Endothelial cell of umbilical vein (primary cell): ENCODE measurements around the gene SAMD14. TPM values are rescaled to one million over a fixed set of nuclear protein-coding genes. Genes with fewer than 3 reads are reported as not detected.

Experiments used
- BruUV-seq: library from RNA; stranded (reverse); fragments of 400-500 nt; replicated peaks from 2 replicates; lab custom pipeline; 2021; lab: Mats Ljungman, UMichigan
- CTCF ChIA-PET: fragments of 300-600, 350-600 bp; sonication (Branson Sonifier 250); formaldehyde crosslinking; loops from one replicate; lab custom pipeline; 2021; ENCODE audit warnings: antibody characterized with exemption, inconsistent platforms; lab: Charles Lee
- POLR2A ChIA-PET: fragments of 300-600, 350-600 bp; sonication (Branson Sonifier 250); formaldehyde crosslinking; loops from one replicate; lab custom pipeline; 2021; ENCODE audit warnings: antibody characterized with exemption, inconsistent platforms; lab: Charles Lee
- DNase-seq: peaks from one replicate; pipeline ENCODE4 v3.0.0-alpha.2; 2011; ENCODE audit warnings: low read depth, low spot score
- FAIRE-seq: peaks from 2 replicates; lab custom pipeline; 2011; peaks lifted over from hg19 to GRCh38; lab: Jason Lieb, UNC
- H2AFZ ChIP-seq: 2 replicates; pipeline ENCODE4 v1.6.0; 2012; ENCODE audit warnings: low read depth, low read length, control low read depth, inconsistent platforms
- H3K27ac ChIP-seq: 2 replicates; pipeline ENCODE4 v1.5.1; 2011; ENCODE audit warnings: low read depth, mild to moderate bottlenecking, control low read depth, low read length, moderate library complexity; ENCODE audit not compliant: insufficient read depth
- H3K27me3 ChIP-seq, 2 experiments: 2 replicates each; pipeline versions ENCODE4 v1.6.0 to v1.6.1; 2011; ENCODE audit warnings: low read length in 2 of 2, mixed read lengths in 1 of 2; ENCODE audit not compliant: control insufficient read depth in 2 of 2, insufficient read depth in 2 of 2
- H3K36me3 ChIP-seq, 2 experiments: 2 replicates in 1 of 2; 3 replicates in 1 of 2; pipeline ENCODE4 v1.5.1; 2011; ENCODE audit warnings: low read length in 2 of 2, mild to moderate bottlenecking in 1 of 2, moderate library complexity in 1 of 2; ENCODE audit not compliant: control insufficient read depth in 2 of 2, insufficient read depth in 2 of 2; ENCODE audit errors: extremely low read depth in 1 of 2
- H3K4me1 ChIP-seq: 3 replicates; pipeline ENCODE4 v1.5.1; 2011; ENCODE audit warnings: mild to moderate bottlenecking, low read length; ENCODE audit not compliant: control insufficient read depth, insufficient read depth; ENCODE audit errors: extremely low read depth
- H3K4me2 ChIP-seq: 2 replicates; pipeline ENCODE4 v1.6.1; 2011; ENCODE audit warnings: low read length, control low read depth, mixed read lengths; ENCODE audit not compliant: insufficient read depth
- H3K4me3 ChIP-seq, 3 experiments: fragments of 200-600 bp in 1 of 3; sonication (generic), shearing (Covaris generic) in 1 of 3; replicated peaks in 1 of 3; 2 replicates each; pipeline ENCODE4 v1.5.1; 2011 to 2016; ENCODE audit warnings: control low read depth in 3 of 3, low read length in 3 of 3, mild to moderate bottlenecking in 2 of 3, inconsistent platforms in 1 of 3, low read depth in 1 of 3, moderate library complexity in 1 of 3; ENCODE audit not compliant: insufficient read depth in 1 of 3
- H3K79me2 ChIP-seq: 2 replicates; pipeline ENCODE4 v1.6.0; 2012; ENCODE audit warnings: low read length, inconsistent platforms; ENCODE audit not compliant: control insufficient read depth, insufficient read depth
- H3K9ac ChIP-seq: replicated peaks from 2 replicates; pipeline ENCODE3; 2011; ENCODE audit warnings: low read length, control low read depth; ENCODE audit not compliant: insufficient read depth; ENCODE audit errors: extremely low read depth
- H3K9me1 ChIP-seq: replicated peaks from 3 replicates; pipeline ENCODE4 v1.6.0; 2011; ENCODE audit warnings: mild to moderate bottlenecking, low read length; ENCODE audit not compliant: control insufficient read depth, insufficient read depth; ENCODE audit errors: extremely low read depth
- H3K9me3 ChIP-seq: replicated peaks from 2 replicates; pipeline ENCODE4 v1.5.1; 2012; ENCODE audit warnings: low read length, inconsistent platforms; ENCODE audit not compliant: control insufficient read depth, insufficient read depth
- H4K20me1 ChIP-seq: replicated peaks from 2 replicates; pipeline ENCODE3; 2011; ENCODE audit warnings: mild to moderate bottlenecking, low read length; ENCODE audit not compliant: control insufficient read depth, insufficient read depth; ENCODE audit errors: extremely low read depth
- EZH2 ChIP-seq: IDR thresholded peaks from 2 replicates; pipeline ENCODE4 v1.6.1; 2012; ENCODE audit warnings: borderline replicate concordance, low read depth, mild to moderate bottlenecking, moderate library complexity, low read length, inconsistent platforms; ENCODE audit not compliant: severe bottlenecking
- GATA2 ChIP-seq: IDR thresholded peaks from 2 replicates; pipeline ENCODE4 v1.7.0; 2011; ENCODE audit warnings: low read depth, mild to moderate bottlenecking, moderate library complexity, mixed read lengths, low read length; ENCODE audit not compliant: insufficient read length, insufficient read depth
- JUN ChIP-seq: IDR thresholded peaks from 2 replicates; pipeline ENCODE4 v1.6.1; 2011; ENCODE audit warnings: borderline replicate concordance, low read depth; ENCODE audit not compliant: insufficient read length, insufficient read depth
- MYC ChIP-seq: IDR thresholded peaks from one replicate; pipeline ENCODE4 v1.6.1; 2011; ENCODE audit warnings: mild to moderate bottlenecking, low read depth, low read length
- POLR2A ChIP-seq: IDR thresholded peaks from 2 replicates; pipeline ENCODE4 v1.6.1; 2012; ENCODE audit warnings: low read depth, mild to moderate bottlenecking, control low read depth, low read length
- POLR2AphosphoS5 ChIP-seq: IDR thresholded peaks from 2 replicates; pipeline ENCODE4 v1.6.1; 2012; ENCODE audit warnings: low read depth, mild to moderate bottlenecking, control low read depth, low read length, moderate library complexity; ENCODE audit not compliant: insufficient read depth
- dilution Hi-C: fragments of 300-500 bp; cut with MboI; formaldehyde crosslinking; loops from one replicate; pipeline ENCODE4 v1.15.0; 2019; ENCODE audit warnings: low sequenced_read_pairs; ENCODE audit not compliant: extremely low pct_ligation_motif_present
- intact Hi-C: fragments of 100-400 bp; cut with micrococcal nuclease; formaldehyde crosslinking; loops from one replicate; pipeline ENCODE4 v1.10.0; 2022
- polyA plus RNA-seq, 4 experiments: library from polyadenylated mRNA; depleted of rRNA in 3 of 4; stranded (reverse) in 3 of 4; unstranded in 1 of 4; fragments of >200 nt; gene quantifications; 2 replicates each; pipeline versions ENCODE4 v1.2.1 to v1.2.3, GENCODE V29; 2011 to 2012; ENCODE audit warnings: missing spikeins in 1 of 4
- total RNA-seq: library from RNA; stranded (reverse); gene quantifications from 2 replicates; pipeline ENCODE4 v1.2.3, GENCODE V29; 2021
- TF ChIP-seq, protein P1 (sequence below): IDR thresholded peaks from 2 replicates; pipeline ENCODE4 v1.6.1; 2011; ENCODE audit not compliant: insufficient read depth, insufficient read length
- TF ChIP-seq, protein P2 (sequence below), 2 donors: IDR thresholded peaks; 1 replicate in 1 of 2; 2 replicates in 1 of 2; pipeline ENCODE4 v1.5.1; 2011; ENCODE audit warnings: low read length in 2 of 2, mild to moderate bottlenecking in 2 of 2, moderate library complexity in 2 of 2, control low read depth in 1 of 2, inconsistent platforms in 1 of 2, low read depth in 1 of 2; ENCODE audit not compliant: insufficient read depth in 1 of 2; ENCODE audit errors: extremely low read depth in 1 of 2

Gene SAMD14
- total and polyA plus RNA-seq, 2 donors (not counting 3 experiments of a cell fraction or from before 2014, with no cell fraction given): 6.8 to 15.6 TPM

DNA sequence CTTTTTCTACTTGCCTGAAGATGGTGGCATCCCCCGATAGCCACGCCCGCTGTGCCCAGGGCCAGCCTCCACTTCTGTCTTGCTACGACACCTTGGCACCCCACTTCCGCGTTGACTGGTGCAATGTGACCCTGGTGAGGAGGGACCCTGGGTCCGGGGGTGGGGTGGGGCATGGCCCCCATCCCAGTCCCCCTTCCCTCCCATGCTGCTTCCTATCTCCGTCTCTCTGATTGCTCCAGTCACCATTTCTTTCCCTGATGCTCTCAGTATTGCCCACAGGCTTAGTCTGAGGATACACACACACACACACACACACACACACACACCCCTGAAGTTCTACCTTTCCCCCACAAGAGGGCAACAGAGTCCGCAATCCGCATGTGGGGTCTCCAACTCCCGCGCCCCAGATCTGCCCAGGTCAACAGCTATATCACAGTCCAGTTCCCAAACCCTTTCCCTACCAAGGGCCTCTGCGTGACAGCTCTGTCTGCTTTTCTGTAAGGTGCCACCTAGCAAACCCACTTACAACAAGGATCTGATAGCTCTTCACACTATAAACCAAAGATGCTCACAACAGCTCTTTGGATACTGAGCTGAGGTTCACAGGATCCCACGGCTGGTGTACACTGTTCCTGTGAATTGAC lies 39.3 kb upstream of the SAMD14 start:
- intact Hi-C loops: loop anchor here (1.0 kb wide), 2 partner anchors 29 to 128 kb away; no protein-coding TSS in a partner anchor
- H2AFZ ChIP-seq: no peak overlapping the region
- H3K4me1 ChIP-seq: peaks cover 5% of the 10 kb centered on the region
- H4K20me1 ChIP-seq: no peaks in the 10 kb centered on the region
- BruUV-seq: no TSS peak
- DNase-seq (peak; percentile 65), FAIRE-seq (peak; percentile 79)
- no peaks in the 10 kb centered on the region for H3K79me2 ChIP-seq
- no peak overlapping the region for H3K27ac ChIP-seq
- no peaks in the 10 kb centered on the region for H3K9me3 ChIP-seq
- H3K9me1 ChIP-seq: no peaks in the 10 kb centered on the region
- CTCF ChIA-PET: interaction anchor here (0.6 to 8.8 kb wide), 40 partner anchors 9 to 193 kb away, joined by 3 to 234 read pairs (median 5); partner anchors contain the start of genes COL1A1 and TMEM92
- H3K4me3 ChIP-seq: no peak overlapping the region
- TF ChIP-seq GATA2 (no peak), POLR2AphosphoS5 (no peak), MYC (no peak), JUN (no peak), EZH2 (no peak), POLR2A (no peak)
- TF ChIP-seq, protein P1, sequence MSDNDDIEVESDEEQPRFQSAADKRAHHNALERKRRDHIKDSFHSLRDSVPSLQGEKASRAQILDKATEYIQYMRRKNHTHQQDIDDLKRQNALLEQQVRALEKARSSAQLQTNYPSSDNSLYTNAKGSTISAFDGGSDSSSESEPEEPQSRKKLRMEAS: no peak
- TF ChIP-seq, protein P2, sequence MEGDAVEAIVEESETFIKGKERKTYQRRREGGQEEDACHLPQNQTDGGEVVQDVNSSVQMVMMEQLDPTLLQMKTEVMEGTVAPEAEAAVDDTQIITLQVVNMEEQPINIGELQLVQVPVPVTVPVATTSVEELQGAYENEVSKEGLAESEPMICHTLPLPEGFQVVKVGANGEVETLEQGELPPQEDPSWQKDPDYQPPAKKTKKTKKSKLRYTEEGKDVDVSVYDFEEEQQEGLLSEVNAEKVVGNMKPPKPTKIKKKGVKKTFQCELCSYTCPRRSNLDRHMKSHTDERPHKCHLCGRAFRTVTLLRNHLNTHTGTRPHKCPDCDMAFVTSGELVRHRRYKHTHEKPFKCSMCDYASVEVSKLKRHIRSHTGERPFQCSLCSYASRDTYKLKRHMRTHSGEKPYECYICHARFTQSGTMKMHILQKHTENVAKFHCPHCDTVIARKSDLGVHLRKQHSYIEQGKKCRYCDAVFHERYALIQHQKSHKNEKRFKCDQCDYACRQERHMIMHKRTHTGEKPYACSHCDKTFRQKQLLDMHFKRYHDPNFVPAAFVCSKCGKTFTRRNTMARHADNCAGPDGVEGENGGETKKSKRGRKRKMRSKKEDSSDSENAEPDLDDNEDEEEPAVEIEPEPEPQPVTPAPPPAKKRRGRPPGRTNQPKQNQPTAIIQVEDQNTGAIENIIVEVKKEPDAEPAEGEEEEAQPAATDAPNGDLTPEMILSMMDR (IDR thresholded peaks at IDR 0.05; ENCODE audit: extremely low read depth in 1 of 2, insufficient read depth in 1 of 2, low read depth in 1 of 2, low read length in 2 of 2): peak; percentile 78 to 88
- no peaks in the 10 kb centered on the region for H3K27me3 ChIP-seq
- H3K36me3 ChIP-seq: no peaks in the 10 kb centered on the region
- no peak overlapping the region for H3K9ac ChIP-seq
- POLR2A ChIA-PET: no interaction called here
- no peak overlapping the region for H3K4me2 ChIP-seq
- dilution Hi-C loops: no loop called here
